Skeletal muscle tissue (tissue), 4 donors: Measurements from ENCODE around the gene ASCC2. TPM values are rescaled to one million over a fixed set of nuclear protein-coding genes. Genes with fewer than 3 reads are reported as not detected.
"Not testable (repeated sequence)": the region's sequence is repeated elsewhere in the genome, so short reads cannot be mapped to it uniquely, and the experiment has no call there.

Experiments used
- H3K27ac ChIP-seq: one replicate; pipeline ENCODE4 v1.7.0; 2013; ENCODE audit warnings: mild to moderate bottlenecking, low read depth, low read length, inconsistent platforms
- H3K27me3 ChIP-seq, 3 donors: one replicate each; pipeline ENCODE4 v1.7.0; 2013; ENCODE audit warnings: low read length in 3 of 3; ENCODE audit not compliant: control insufficient read depth in 3 of 3, insufficient read depth in 3 of 3
- H3K36me3 ChIP-seq, 3 donors: one replicate each; pipeline ENCODE4 v1.7.0; 2013; ENCODE audit warnings: low read length in 3 of 3; ENCODE audit not compliant: control insufficient read depth in 3 of 3, insufficient read depth in 3 of 3
- H3K4me1 ChIP-seq, 3 donors: one replicate each; pipeline ENCODE4 v1.7.0; 2013; ENCODE audit warnings: low read length in 3 of 3, mild to moderate bottlenecking in 3 of 3; ENCODE audit not compliant: control insufficient read depth in 3 of 3, insufficient read depth in 3 of 3
- H3K4me3 ChIP-seq, 3 donors: one replicate each; pipeline ENCODE4 v1.7.0; 2013; ENCODE audit warnings: low read length in 3 of 3
- H3K9ac ChIP-seq, 3 donors: one replicate each; pipeline ENCODE4 v1.7.0; 2013; ENCODE audit warnings: low read length in 3 of 3, mild to moderate bottlenecking in 3 of 3, moderate library complexity in 2 of 3, low read depth in 1 of 3
- H3K9me3 ChIP-seq, 3 donors: one replicate each; pipeline ENCODE4 v1.7.0; 2013; ENCODE audit warnings: low read length in 3 of 3; ENCODE audit not compliant: control insufficient read depth in 3 of 3
- total RNA-seq: library from RNA; depleted of rRNA; stranded (reverse); fragments of >200 nt; gene quantifications from one replicate; pipeline ENCODE4 v1.2.3, GENCODE V29; 2014
- donor health status: Osteomylitis.

ASCC2 gene
- total RNA-seq, 1 donor from 2014 or later, result 15.7 TPM

DNA sequence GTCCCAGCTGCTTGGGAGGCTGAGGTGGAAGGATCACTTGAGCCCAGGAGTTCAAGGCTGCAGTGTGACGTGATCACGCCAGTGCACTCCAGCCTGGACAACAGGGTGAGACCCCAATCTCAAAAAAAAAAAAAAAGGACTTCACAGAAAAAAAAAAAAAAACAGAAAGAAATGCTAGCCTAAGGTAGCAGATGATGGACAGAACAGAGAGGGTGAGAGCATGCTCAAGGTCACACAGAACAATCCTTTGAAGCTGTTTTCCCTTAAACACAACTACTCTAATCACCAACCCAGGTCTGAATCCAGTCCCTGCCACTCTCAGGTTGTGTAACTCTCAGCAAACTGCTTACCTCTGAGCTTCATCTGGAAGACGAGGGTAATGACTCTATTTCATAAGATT lies 81.0 kb downstream of the ASCC2 start:
- Histone ChIP-seq H3K36me3 (peaks cover 5 to 9% (median 6%) of the 10 kb centered on the region in 3 donors), H3K27me3 (no peaks in the 10 kb centered on the region), H3K9ac (no peak overlapping the region), H3K4me3 (no peak overlapping the region), H3K27ac (no peak overlapping the region), H3K9me3 (no peaks in the 10 kb centered on the region), H3K4me1 (peaks cover 30 to 49% (median 37%) of the 10 kb centered on the region in 3 donors)

- Histone ChIP-seq H3K27ac (peak overlapping the region; percentile 48), H3K4me3 (peak overlapping the region in 2 of 3 donors; percentile 18 to 52), H3K9ac (peak overlapping the region in 1 of 3 donors; percentile 8), H3K27me3 (no peaks in the 10 kb centered on the region), H3K4me1 (peaks cover 30 to 49% (median 37%) of the 10 kb centered on the region in 3 donors), H3K36me3 (peaks cover 5 to 9% (median 9%) of the 10 kb centered on the region in 3 donors), H3K9me3 (no peaks in the 10 kb centered on the region)
Measured at GRCh38 chr22:29756341-29756740, 81.7 kb downstream of the ASCC2 start.

DNA sequence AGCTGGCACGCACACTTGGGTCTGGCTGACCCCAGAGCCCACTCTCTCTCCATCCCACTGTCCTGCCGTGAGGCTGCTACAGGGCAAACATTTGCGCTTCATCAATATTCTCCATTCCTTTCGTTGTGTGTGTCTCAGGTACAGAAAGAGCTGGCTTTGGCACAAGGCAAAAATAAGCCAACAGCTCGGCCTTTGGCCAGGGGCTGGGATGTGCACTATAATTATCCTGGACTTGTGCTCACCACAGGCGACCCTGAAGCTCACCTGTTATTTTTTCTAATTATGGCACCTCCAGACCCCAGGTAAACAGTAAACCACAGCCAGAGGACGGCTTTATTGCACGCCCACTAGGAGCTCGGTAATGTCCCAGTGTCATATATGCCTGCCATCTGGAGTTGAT lies 82.2 kb downstream of the ASCC2 start:
- no peaks in the 10 kb centered on the region for H3K27me3 ChIP-seq
- no peaks in the 10 kb centered on the region for H3K9me3 ChIP-seq
- H3K4me3 ChIP-seq, result peak overlapping the region in 2 of 3 donors; percentile 18 to 52
- peak overlapping the region; percentile 48 for H3K27ac ChIP-seq
- peaks cover 5 to 9% (median 9%) of the 10 kb centered on the region in 3 donors for H3K36me3 ChIP-seq
- H3K9ac ChIP-seq, result peak overlapping the region in 2 of 3 donors; percentile 29 to 60
- H3K4me1 ChIP-seq, result peaks cover 30 to 54% (median 37%) of the 10 kb centered on the region in 3 donors

DNA sequence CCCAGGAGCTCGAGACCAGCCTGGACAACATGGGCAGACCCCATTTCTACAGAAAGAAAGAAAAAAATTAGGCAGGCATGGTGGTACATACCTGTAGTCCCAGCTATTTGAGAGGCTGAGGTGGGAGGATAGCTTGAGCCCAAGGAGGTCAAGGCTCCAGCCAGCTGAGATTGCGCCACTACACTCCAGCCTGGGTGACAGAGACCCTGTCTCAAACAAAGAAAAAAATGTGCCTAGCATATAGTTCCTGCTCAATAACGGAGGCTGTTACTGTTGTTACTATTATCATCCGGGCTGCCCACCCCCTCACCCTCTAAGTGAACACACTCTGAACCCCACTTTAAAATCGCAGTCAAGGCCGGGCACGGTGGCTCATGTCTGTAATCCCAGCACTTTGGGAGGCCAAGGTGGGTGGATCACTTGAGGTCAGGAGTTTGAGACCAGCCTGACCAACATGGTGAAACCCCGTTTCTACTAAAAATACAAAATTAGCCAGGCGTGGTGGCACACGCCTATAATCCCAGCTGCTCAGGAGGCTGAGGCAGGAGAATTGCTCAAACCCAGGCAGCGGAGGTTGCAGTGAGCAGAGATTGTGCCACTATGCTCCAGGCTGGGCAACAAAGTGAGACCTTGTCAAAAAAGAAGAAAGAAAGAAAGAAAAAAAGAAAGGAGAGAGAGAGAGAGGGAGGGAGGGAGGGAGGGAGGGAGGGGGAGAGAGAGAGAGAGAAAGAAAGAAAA lies 83.2 kb downstream of the ASCC2 start:
- H3K4me3 ChIP-seq, H3K27me3 ChIP-seq, H3K9ac ChIP-seq, H3K9me3 ChIP-seq: not testable (repeated sequence)
- peaks cover 5 to 17% (median 15%) of the 10 kb centered on the region in 3 donors for H3K36me3 ChIP-seq
- peak overlapping the region; percentile 59 for H3K27ac ChIP-seq
- H3K4me1 ChIP-seq, result peaks cover 28 to 61% (median 40%) of the 10 kb centered on the region in 3 donors

DNA sequence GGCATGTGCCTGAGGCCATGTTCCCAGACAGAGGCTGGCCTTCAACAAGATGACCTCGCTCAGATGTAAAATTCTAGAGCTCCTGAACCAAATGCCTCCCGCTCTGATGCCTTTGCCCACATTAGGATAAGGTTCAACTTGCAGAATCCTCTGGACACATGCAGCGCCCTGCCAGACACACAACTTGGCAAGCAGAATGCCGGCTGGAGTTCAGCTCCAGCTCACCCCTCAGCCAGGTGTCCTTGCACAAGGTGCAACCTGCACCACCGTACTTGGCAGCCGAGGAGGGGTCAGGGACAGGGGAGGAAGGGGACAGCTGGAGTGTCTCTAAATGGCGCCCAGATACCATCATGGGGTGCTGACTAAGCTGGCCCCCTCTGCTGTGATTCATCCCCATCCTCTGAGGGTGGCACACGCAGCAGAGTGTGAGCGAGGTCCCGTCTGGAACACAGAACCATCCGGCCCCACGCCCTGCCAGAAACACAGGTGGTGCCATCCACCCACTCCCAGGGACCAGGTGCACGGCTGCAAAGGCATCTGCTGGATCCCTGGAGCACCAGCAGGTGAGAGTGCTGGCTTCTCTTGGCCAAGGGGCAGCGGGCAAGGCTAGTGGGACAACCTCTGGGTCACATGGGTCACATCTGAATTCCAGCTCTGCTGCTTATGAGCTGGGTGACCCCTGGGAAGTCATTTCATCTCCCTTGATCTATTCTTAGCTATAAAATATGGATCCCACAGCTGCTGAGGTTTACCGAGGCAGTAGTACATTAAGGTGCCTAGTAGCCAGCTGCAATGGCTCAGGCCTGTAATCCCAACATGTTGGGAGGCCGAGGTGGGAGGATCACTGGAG lies 84.0 kb downstream of the ASCC2 start:
- H3K27ac ChIP-seq, result peak overlapping the region; percentile 59
- H3K9me3 ChIP-seq, result no peaks in the 10 kb centered on the region
- H3K9ac ChIP-seq, result no peak overlapping the region
- H3K27me3 ChIP-seq, result no peaks in the 10 kb centered on the region
- H3K4me3 ChIP-seq, result no peak overlapping the region
- peaks cover 25 to 58% (median 34%) of the 10 kb centered on the region in 3 donors for H3K4me1 ChIP-seq
- peaks cover 5 to 17% (median 15%) of the 10 kb centered on the region in 3 donors for H3K36me3 ChIP-seq

DNA sequence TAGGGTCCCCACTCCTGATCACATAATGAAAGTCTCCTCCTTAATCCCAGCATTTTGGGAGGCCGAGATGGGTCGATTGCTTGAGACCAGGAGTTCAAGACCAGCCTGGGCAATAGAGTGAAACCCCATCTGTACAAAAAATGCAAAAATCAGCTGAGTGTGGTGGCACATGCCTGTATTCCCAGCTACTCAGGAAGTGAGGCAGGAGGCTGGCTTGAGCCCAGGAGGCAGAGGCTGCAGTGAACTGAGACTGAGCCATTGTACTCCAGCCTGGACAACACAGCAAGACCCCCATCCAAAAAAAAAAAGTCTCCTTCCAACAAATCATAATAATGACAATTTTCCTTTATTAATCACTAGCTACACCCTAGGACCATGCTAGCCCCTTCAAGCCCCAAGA lies 86.4 kb downstream of the ASCC2 start:
- Histone ChIP-seq H3K9me3 (no peaks in the 10 kb centered on the region), H3K4me3 (no peak overlapping the region), H3K4me1 (peaks cover 23 to 48% (median 30%) of the 10 kb centered on the region in 3 donors), H3K27ac (no peak overlapping the region), H3K36me3 (peaks cover 24 to 36% (median 33%) of the 10 kb centered on the region in 3 donors), H3K27me3 (no peaks in the 10 kb centered on the region), H3K9ac (no peak overlapping the region)

- Histone ChIP-seq H3K9me3 (no peaks in the 10 kb centered on the region), H3K4me3 (no peak overlapping the region), H3K27me3 (no peaks in the 10 kb centered on the region), H3K9ac (no peak overlapping the region), H3K27ac (no peak overlapping the region), H3K36me3 (peaks cover 26 to 40% (median 36%) of the 10 kb centered on the region in 3 donors), H3K4me1 (peaks cover 18 to 41% (median 24%) of the 10 kb centered on the region in 3 donors)
Measured at GRCh38 chr22:29750559-29751538, 87.2 kb downstream of the ASCC2 start.

- H3K9me3 ChIP-seq, result no peaks in the 10 kb centered on the region
- H3K27me3 ChIP-seq, result no peaks in the 10 kb centered on the region
- peaks cover 31 to 43% (median 39%) of the 10 kb centered on the region in 3 donors for H3K36me3 ChIP-seq
- H3K4me1 ChIP-seq, result peaks cover 19 to 42% (median 24%) of the 10 kb centered on the region in 3 donors
- no peak overlapping the region for H3K4me3 ChIP-seq
- no peak overlapping the region for H3K27ac ChIP-seq
- no peak overlapping the region for H3K9ac ChIP-seq
Measured at GRCh38 chr22:29750029-29750428, 88.0 kb downstream of the ASCC2 start.

DNA sequence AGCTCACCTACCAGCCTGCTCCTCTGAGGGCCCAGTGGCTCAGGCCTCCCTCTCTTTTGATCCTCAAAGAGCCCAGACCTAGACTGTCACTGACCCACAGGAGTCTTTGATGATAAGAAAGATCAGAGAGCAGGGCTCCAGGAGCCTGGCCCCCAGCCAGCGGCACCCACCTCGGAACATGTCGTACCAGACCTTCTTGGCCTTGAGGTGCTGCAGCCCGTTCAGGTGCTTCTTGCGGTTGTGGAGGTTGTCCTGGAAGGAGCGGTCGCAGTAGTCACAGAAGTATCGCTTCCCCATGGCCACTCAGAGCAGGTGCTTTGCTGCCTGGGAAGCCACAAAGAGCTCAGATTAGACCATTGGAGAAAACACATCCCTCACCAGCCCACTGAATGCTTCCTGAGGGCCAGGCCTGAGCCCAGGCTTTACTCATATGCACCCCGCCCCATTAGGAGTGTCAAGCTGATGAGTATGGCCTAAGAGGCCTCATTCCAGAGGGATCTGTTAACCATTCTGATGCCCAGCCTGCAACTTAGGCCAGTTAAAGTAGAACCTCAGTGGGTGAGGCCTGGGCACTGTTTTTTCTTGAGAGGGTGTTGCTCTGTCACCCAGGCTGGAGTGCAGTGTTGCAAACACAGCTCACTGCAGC lies 89.7 kb downstream of the ASCC2 start:
- Histone ChIP-seq H3K4me1 (peaks cover 10 to 33% (median 15%) of the 10 kb centered on the region in 3 donors), H3K27me3 (no peaks in the 10 kb centered on the region), H3K36me3 (peaks cover 26 to 39% (median 39%) of the 10 kb centered on the region in 3 donors)

More for the DNA sequence above, 89.7 kb downstream of the ASCC2 start:
- H3K9ac ChIP-seq, result no peak overlapping the region
- no peak overlapping the region for H3K27ac ChIP-seq
- no peaks in the 10 kb centered on the region for H3K9me3 ChIP-seq
- no peak overlapping the region for H3K4me3 ChIP-seq
